Measurements from ENCODE around the gene WDR72.

- TF ChIP-seq CTCF (IDR thresholded peaks at IDR 0.05) = no peak
- no peak for TF ChIP-seq POLR2A (IDR thresholded peaks at IDR 0.05)
Measured at GRCh38 chr15:53527996-53528395, 231.5 kb downstream of the WDR72 start.
